ENCODE results near the gene ARHGAP24.

DNA sequence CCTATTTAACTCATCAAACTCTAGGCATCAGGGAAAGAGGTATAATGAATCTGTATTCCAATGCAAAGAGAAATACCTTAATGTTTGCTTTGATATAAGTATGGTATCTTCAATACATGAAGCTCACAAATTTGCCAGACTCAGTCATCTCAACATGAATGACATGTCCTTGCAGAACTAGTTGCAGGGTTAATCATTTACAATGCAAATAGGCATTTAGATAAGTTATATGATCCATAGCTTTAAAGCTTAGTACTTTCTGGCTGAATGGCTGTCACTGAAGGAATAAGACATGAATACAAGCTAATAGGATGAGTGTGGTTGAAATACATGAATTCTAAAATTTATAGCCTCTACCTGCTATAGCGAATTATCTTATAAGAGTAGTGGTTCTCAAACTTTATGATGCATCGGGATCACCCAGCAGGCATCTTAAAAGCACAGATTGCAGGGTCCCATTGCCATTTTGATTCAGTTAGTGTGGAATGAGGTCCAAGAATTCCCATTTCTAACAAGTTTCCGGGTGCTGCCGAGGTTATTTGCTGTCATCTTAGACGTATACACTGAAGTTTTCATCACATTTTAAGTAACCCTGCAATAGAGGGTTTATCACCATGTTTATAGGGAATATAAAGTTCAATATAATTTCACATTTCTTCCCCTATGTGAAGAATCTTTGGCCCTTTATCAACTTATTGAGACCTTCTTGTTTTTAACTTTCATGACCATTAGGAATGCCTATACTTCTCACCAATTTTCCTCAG lies 439.2 kb downstream of the ARHGAP24 start:
- TF ChIP-seq, protein P1, sequence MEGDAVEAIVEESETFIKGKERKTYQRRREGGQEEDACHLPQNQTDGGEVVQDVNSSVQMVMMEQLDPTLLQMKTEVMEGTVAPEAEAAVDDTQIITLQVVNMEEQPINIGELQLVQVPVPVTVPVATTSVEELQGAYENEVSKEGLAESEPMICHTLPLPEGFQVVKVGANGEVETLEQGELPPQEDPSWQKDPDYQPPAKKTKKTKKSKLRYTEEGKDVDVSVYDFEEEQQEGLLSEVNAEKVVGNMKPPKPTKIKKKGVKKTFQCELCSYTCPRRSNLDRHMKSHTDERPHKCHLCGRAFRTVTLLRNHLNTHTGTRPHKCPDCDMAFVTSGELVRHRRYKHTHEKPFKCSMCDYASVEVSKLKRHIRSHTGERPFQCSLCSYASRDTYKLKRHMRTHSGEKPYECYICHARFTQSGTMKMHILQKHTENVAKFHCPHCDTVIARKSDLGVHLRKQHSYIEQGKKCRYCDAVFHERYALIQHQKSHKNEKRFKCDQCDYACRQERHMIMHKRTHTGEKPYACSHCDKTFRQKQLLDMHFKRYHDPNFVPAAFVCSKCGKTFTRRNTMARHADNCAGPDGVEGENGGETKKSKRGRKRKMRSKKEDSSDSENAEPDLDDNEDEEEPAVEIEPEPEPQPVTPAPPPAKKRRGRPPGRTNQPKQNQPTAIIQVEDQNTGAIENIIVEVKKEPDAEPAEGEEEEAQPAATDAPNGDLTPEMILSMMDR (IDR thresholded peaks at IDR 0.05), result no peak
- no peak for TF ChIP-seq POLR2A (IDR thresholded peaks at IDR 0.05)
